ENCODE results near the gene PCNX1.

DNA sequence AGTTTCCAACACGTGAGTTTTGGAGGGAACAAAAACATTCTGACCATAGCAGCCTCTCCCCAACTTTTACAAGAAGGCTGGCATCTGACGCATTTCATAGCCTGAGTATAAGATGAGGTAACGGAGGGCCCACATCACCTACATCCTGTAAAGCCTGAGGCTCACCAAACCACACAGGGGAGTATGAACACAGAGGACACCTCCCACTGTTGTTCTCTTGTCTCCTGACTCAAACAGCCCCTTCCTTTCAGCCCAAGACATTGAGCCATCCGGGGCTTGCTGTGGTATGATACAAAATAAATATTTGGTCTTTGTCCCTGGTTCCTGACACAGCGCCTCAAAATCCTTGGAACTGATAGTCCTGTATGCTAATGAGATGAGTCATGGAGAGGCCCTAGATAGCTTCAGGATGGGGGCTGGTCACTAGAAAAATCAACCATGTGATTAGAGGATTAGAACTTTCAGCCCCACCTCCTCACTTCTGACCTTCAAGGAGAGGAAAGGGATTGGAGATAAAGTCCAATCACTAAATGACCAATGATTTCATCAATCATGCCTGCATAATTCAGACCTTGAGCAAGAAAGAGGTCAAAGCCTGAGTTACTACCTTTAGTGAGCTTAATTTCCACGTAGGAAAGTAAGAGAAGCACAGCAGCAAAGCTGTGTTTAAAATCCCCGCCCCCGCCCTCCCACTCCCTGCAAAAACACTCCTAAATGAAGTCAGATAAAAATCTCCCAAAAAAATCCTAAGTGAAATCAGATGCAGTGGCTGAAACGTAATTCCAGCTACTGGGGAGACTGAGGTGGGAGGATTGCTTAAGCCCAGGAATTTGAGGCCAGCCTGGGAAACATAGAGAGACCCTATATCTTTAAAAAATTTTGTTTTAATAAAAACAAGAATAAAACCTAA, 236.4 kb downstream of the PCNX1 start:
- no peak for TF ChIP-seq ZFP3 (CRISPR knock-in tag; IDR thresholded peaks at IDR 0.05)
- no peak for TF ChIP-seq PATZ1 (CRISPR knock-in tag; IDR thresholded peaks at IDR 0.05; ENCODE audit: borderline replicate concordance)

Measured in SK-N-SH treated with all-trans-retinoic acid at 6 μM for 48 hours (cell line).